ENCODE measurements around the gene FHIT.

FHIT gene

GRCh38 chr3:60126511-60127304, 1124.5 kb downstream of the FHIT start:
- DNase-seq (ENCODE audit: low read depth in 3 of 3): no peak

GRCh38 chr3:60125686-60126085, 1125.6 kb downstream of the FHIT start:
- no peak for DNase-seq (ENCODE audit: low read depth in 3 of 3)

- DNase-seq (ENCODE audit: low read depth in 3 of 3): no peak
These were observed 1131.0 kb downstream of the FHIT start for GRCh38 chr3:60120245-60120644.

- DNase-seq (ENCODE audit: low read depth in 3 of 3): no peak
These were observed 1137.1 kb downstream of the FHIT start for GRCh38 chr3:60114191-60114590.

GRCh38 chr3:60107275-60107674, 1144.0 kb downstream of the FHIT start:
- DNase-seq (ENCODE audit: low read depth in 3 of 3): no peak

- DNase-seq (ENCODE audit: low read depth in 3 of 3): no peak
These were observed 1149.1 kb downstream of the FHIT start for GRCh38 chr3:60102154-60102553.

GRCh38 chr3:60101621-60102020, 1149.6 kb downstream of the FHIT start:
- DNase-seq (ENCODE audit: low read depth in 3 of 3): no peak

- DNase-seq (ENCODE audit: low read depth in 3 of 3): no peak
These were observed 1154.8 kb downstream of the FHIT start for GRCh38 chr3:60096403-60096802.

GRCh38 chr3:60095930-60096329, 1155.3 kb downstream of the FHIT start:
- no peak for DNase-seq (ENCODE audit: low read depth in 3 of 3)

- no peak for DNase-seq (ENCODE audit: low read depth in 3 of 3)
These were observed 1155.7 kb downstream of the FHIT start for GRCh38 chr3:60095516-60095915.

- DNase-seq (ENCODE audit: low read depth in 3 of 3): no peak
These were observed 1156.8 kb downstream of the FHIT start for GRCh38 chr3:60094392-60094947.

- no peak for DNase-seq (ENCODE audit: low read depth in 3 of 3)
These were observed 1160.7 kb downstream of the FHIT start for GRCh38 chr3:60090548-60090947.

GRCh38 chr3:60086811-60087210, 1164.4 kb downstream of the FHIT start:
- peak in 1 of 3 experiments; percentile 18 for DNase-seq (ENCODE audit: low read depth in 3 of 3)

- no peak for DNase-seq (ENCODE audit: low read depth in 3 of 3)
These were observed 1165.6 kb downstream of the FHIT start for GRCh38 chr3:60085649-60086048.

- no peak for DNase-seq (ENCODE audit: low read depth in 3 of 3)
These were observed 1169.7 kb downstream of the FHIT start for GRCh38 chr3:60081381-60082095.

GRCh38 chr3:60080648-60081047, 1170.6 kb downstream of the FHIT start:
- no peak for DNase-seq (ENCODE audit: low read depth in 3 of 3)

GRCh38 chr3:60079076-60079475, 1172.2 kb downstream of the FHIT start:
- peak in 1 of 3 experiments; percentile 28 for DNase-seq (ENCODE audit: low read depth in 3 of 3)

- DNase-seq (ENCODE audit: low read depth in 3 of 3): no peak
These were observed 1174.9 kb downstream of the FHIT start for GRCh38 chr3:60076331-60076730.

- DNase-seq (ENCODE audit: low read depth in 3 of 3): no peak
These were observed 1177.3 kb downstream of the FHIT start for GRCh38 chr3:60073942-60074341.

GRCh38 chr3:60073228-60073627, 1178.0 kb downstream of the FHIT start:
- no peak for DNase-seq (ENCODE audit: low read depth in 3 of 3)

GRCh38 chr3:60070366-60070765, 1180.9 kb downstream of the FHIT start:
- no peak for DNase-seq (ENCODE audit: low read depth in 3 of 3)

- no peak for DNase-seq (ENCODE audit: low read depth in 3 of 3)
These were observed 1185.9 kb downstream of the FHIT start for GRCh38 chr3:60065227-60065868.

Measured in stimulated activated CD4-positive, alpha-beta T cell treated with anti-CD3 and anti-CD28 coated beads, TNF-alpha, amount 100 ng/mL, for 4 hours (primary cell).